DMS79 (cell line): Measurements from ENCODE around the gene ALDH3B1.
"Not testable (repeated sequence)": the region's sequence is repeated elsewhere in the genome, so short reads cannot be mapped to it uniquely, and the experiment has no call there.

ENCODE experiments used
- DNase-seq: peaks from one replicate; lab custom pipeline; 2025; lab: John Stamatoyannopoulos, UW

The ALDH3B1 gene, protein sequence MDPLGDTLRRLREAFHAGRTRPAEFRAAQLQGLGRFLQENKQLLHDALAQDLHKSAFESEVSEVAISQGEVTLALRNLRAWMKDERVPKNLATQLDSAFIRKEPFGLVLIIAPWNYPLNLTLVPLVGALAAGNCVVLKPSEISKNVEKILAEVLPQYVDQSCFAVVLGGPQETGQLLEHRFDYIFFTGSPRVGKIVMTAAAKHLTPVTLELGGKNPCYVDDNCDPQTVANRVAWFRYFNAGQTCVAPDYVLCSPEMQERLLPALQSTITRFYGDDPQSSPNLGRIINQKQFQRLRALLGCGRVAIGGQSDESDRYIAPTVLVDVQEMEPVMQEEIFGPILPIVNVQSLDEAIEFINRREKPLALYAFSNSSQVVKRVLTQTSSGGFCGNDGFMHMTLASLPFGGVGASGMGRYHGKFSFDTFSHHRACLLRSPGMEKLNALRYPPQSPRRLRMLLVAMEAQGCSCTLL

DNA sequence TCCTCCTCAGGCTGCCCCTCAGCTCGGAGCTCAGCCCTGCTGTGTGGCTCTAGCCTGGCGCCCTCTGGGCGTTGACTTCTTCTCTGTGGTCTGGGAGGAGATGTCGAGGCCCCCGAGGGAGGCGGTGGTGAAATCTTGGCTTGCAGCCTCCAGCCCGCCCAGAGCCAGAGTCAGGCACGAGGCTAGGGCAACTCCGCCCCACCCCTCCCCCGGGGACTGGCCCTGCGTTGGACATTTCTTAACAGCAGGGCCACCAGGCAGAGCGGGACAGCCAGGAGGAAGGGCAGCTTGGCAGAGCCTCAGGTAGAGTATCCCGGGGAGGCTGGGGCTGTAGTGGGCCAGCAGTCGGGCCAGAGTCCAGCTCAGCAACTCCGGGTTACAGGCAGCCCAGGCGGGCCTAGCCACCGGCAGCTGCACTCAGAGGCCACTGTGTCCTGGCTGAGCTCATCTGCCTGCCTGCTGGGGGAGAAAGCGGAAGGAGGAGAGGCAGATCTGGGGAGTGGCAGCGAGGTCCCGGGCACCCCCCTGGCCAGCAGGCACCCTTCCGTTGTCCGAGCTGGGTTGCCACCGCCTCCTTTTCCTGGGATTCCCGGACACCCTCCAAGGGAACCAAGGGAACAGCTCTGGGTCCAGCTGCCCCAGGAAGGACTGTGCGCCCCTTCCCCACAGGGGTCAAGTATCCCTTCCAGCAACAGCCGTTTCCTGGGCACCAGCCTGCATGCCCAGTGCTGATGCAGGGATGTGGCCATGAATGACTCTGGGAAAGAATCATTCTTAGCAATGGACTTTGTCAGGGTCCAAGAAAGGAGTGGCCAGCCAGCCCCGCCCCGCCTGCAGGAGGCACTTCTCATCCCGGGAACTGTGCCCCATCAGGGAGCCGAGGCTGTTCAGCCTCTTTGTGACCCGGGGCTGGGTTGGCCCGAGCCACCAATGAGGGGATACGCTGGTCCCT is at the start of gene ALDH3B1:
ALDH3B1 (plus strand) TSS at position 238 of the 952 bp plus-strand sequence. CDS start 4,971 bp downstream, outside the sequence.
- DNase-seq: no peak

GRCh38 chr11:67963217-67963616 is 46.9 kb upstream of the ALDH3B1 start:
- DNase-seq: not testable (repeated sequence)

GRCh38 chr11:67963879-67964278 is 46.2 kb upstream of the ALDH3B1 start:
- not testable (repeated sequence) for DNase-seq

- not testable (repeated sequence) for DNase-seq
Observed at GRCh38 chr11:67964746-67965145, 45.4 kb upstream of the ALDH3B1 start.

DNA sequence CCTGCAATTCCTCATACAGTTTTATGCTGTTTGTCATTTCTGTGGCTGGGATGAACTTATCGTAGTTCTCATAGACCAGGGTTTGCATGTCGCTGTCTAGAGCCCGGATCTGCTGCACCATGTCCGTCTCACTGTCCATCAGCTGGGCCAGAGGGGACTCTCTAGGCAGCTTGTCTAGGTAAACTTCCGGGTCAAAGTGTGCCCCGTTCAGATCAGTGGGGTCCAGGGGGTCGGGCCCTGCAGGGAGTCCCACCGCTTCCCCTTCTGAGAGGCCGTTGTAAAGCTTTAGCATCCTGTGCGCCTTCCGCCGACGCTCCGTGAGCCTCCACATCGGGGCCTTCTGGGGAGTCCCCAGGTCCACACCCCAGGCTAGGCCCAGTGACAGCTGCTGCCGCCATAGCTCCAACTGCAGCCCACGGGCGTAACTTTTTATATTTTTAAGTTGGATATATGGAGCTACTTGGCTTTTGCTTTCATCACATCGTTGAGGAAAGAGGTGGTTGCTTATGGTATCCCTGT is 44.2 kb upstream of the ALDH3B1 start:
- not testable (repeated sequence) for DNase-seq

GRCh38 chr11:67974746-67975145 is 35.4 kb upstream of the ALDH3B1 start:
- DNase-seq: not testable (repeated sequence)

- peak; percentile 82 for DNase-seq
Observed at GRCh38 chr11:67978766-67979418, 31.2 kb upstream of the ALDH3B1 start.

DNA sequence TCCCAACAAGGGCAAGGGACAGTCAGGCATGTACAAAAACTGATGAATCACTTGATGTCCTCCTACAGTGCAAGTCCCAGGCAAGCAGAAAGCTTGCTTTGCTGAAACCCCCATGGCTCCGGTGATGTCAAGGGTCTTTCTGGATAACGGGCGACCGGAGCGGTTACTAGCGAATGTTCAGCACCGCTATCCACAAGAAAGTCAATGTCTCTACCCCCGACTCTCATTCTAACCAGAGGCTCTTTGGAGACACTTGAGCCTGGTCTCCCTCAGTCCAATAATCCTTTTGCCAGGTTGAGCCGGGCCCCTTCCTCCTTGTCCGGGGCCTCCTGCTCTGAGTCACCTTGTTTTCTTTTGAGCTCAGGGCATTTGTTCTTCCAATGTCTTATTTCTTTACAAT is 28.9 kb upstream of the ALDH3B1 start:
- DNase-seq: not testable (repeated sequence)

GRCh38 chr11:67982255-67982857 is 27.8 kb upstream of the ALDH3B1 start:
- not testable (repeated sequence) for DNase-seq

- DNase-seq: no peak
Observed at GRCh38 chr11:67983951-67984350, 26.2 kb upstream of the ALDH3B1 start.

DNA sequence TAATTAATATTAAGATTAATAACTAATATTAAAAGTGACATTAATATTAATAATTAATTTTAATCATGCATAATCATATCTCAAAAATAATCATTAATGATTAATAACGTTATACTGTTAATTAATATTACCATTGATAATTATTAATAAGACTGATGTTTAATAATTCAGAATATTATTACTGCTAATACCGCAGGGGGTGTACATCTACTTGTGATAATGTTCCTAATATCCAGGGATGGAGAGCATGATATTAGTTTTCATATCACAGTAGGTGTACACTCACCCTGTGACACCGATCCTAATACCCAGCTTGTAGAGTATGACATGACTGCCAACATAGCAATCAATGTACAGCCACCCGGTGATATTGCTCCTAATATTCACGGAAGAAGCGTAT is 24.8 kb upstream of the ALDH3B1 start:
- DNase-seq: not testable (repeated sequence)

- not testable (repeated sequence) for DNase-seq
Observed at GRCh38 chr11:67990546-67991346, 19.4 kb upstream of the ALDH3B1 start.

DNA sequence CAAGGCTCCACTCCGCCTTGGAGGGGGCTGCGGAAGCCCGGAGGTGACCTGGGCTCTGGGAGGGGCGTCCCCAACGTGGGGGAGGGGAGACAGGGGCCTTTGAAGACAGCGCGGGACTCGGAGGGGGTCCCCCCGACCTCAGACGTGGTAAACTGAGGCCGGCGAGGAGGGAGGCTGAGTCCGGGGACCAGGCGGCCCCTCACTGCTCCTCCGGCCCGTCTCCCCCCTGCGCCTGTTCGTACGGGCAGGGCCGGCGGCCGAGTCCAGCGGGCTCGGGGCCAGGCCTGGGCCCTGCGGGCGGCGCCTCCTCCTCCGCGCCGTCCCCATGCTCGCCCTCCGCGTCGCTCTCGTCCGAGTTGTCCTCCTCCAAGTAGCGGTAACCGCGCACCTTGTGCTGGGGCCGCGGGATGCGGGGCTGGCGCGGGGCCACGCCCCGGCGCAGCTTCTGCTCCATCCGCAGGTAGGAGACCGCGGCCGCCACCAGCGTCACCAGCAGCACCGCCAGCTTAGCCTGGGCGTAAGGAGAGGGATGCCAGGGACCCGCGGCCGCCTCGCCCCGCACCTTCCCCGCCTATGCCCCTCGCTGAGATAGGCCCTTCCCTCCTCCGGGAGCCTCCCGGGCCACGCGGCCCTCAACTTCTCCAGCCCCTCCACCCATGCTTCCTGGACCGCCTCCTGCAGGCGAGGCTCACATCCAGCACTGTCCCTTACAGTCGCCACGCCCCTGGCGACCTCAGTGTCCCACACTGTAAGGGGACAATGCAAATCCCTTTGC is 18.6 kb upstream of the ALDH3B1 start:
- DNase-seq: not testable (repeated sequence)

GRCh38 chr11:67993821-67994220 is 16.3 kb upstream of the ALDH3B1 start:
- peak; percentile 24 for DNase-seq

DNA sequence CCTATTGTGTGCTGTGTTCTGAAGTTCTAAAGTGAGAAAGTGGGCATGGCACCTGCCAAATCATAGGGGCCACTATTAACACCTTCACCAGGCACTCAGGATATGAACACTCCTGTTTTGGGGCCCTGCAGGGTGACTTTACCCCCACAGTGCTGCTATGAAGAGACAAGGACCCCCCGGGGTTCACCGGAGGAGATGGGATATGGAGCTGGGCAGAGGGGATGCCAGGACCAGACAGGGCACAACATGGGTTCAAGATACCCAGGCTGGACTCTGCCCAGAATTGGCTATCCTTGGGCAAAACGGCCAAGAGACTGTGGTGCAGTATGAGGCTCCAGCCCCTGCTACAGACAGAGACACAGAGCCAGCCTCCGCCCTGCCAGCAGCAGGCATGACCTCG is 15.7 kb upstream of the ALDH3B1 start:
- DNase-seq: not testable (repeated sequence)

DNA sequence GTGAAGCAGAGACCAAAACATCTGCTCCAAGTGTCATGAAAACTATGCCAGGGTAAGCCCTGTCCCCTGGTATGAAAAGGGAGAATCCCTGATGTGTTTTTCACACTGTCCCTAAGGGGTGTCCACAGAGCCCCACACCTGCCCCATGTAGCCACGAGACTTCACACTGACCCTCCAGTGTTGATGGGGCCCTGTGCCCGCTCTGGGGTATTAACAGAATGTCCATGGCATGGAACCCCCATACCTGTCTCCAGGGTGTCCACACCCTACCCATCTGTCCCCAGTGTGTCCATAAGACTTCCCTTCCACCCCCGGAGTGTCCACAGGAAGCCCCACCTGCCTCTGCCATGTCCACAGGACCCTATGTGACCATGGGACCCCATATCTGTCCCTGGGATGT is 15.0 kb upstream of the ALDH3B1 start:
- DNase-seq: not testable (repeated sequence)

DNA sequence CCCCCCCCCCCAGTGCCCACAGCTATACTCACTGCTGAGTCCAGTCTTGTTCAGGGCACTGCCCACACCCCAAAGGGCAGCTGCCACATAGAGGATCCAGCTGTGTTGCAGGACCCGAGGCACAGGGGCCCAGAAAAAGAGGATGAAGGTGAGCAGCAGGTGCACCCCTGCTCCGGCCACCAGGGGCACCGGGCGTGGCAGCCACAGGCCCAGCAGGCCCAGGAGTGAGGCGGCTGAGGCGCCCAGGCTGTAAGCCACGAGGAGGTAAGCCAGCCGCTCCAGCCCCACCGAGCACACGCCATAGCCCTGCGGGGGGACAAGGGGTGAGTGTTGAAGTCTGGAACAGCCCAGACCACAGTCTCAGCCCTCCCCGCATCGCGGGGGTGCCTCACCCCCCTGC is 14.5 kb upstream of the ALDH3B1 start:
- DNase-seq: not testable (repeated sequence)

- no peak for DNase-seq
Observed at GRCh38 chr11:67996051-67996450, 14.1 kb upstream of the ALDH3B1 start.

- DNase-seq: no peak
Observed at GRCh38 chr11:67996622-67997474, 13.3 kb upstream of the ALDH3B1 start.
